HepG2 (cell line): ENCODE data around the gene NIT2. TPM values are rescaled to one million over a fixed set of nuclear protein-coding genes. Genes with fewer than 3 reads are reported as not detected.

Experiments
- AGO2 ChIP-seq: fragments of 200-400 bp; formaldehyde crosslinking; optimal IDR thresholded peaks from 2 replicates; pipeline ENCODE3; 2017; ENCODE audit warnings: mild to moderate bottlenecking, low read depth, low read length, moderate library complexity
- CEBPZ ChIP-seq: IDR thresholded peaks from 2 replicates; pipeline ENCODE4 v1.6.1; 2012; ENCODE audit warnings: low read length, improper control_type of control experiment
- DZIP1 ChIP-seq: sonication (generic); formaldehyde crosslinking; IDR thresholded peaks from 2 replicates; pipeline ENCODE4 v1.5.0; 2020; ENCODE audit warnings: mild to moderate bottlenecking, missing genetic modification reagents
- HINFP ChIP-seq: sonication (generic); formaldehyde crosslinking; IDR thresholded peaks from 2 replicates; pipeline ENCODE4 v1.4.0; 2020; ENCODE audit warnings: low read depth, mild to moderate bottlenecking, missing genetic modification reagents
- IKZF4 ChIP-seq: sonication (generic); formaldehyde crosslinking; IDR thresholded peaks from 2 replicates; pipeline ENCODE4 v1.5.1; 2020; ENCODE audit warnings: borderline replicate concordance, mild to moderate bottlenecking, low read depth, missing genetic modification reagents; ENCODE audit errors: not compliant biosample characterization
- KIAA2018 ChIP-seq: sonication (generic); formaldehyde crosslinking; IDR thresholded peaks from 2 replicates; pipeline ENCODE4 v1.5.0; 2020; ENCODE audit warnings: mild to moderate bottlenecking, missing genetic modification reagents, borderline replicate concordance
- KMT2A ChIP-seq: sonication (generic); formaldehyde crosslinking; IDR thresholded peaks from 2 replicates; pipeline ENCODE4 v1.4.0; 2020; ENCODE audit warnings: missing genetic modification reagents
- TBL1XR1 ChIP-seq: fragments of 150-350 bp; IDR thresholded peaks from 2 replicates; pipeline ENCODE4 v1.6.1; 2014; ENCODE audit warnings: borderline replicate concordance, low read length; ENCODE audit not compliant: partially characterized antibody
- TP53 ChIP-seq: sonication (generic); formaldehyde crosslinking; conservative IDR thresholded peaks from 2 replicates; pipeline ENCODE4 v1.4.0; 2020; ENCODE audit warnings: missing genetic modification reagents
- ZMYM4 ChIP-seq: sonication (generic); formaldehyde crosslinking; IDR thresholded peaks from 2 replicates; pipeline ENCODE4 v1.8.1; 2023; ENCODE audit warnings: mild to moderate bottlenecking, missing genetic modification reagents
- ZNF543 ChIP-seq: sonication (generic); formaldehyde crosslinking; IDR thresholded peaks from 2 replicates; pipeline ENCODE4 v1.4.0; 2020; ENCODE audit warnings: mild to moderate bottlenecking, missing genetic modification reagents
- ZNF749 ChIP-seq: sonication (generic); formaldehyde crosslinking; IDR thresholded peaks from 2 replicates; pipeline ENCODE4 v1.8.0; 2022; ENCODE audit warnings: mild to moderate bottlenecking, missing genetic modification reagents, moderate library complexity, borderline replicate concordance
- ZSCAN29 ChIP-seq: sonication (generic); formaldehyde crosslinking; conservative IDR thresholded peaks from 2 replicates; pipeline ENCODE4 v1.4.0; 2020; ENCODE audit warnings: mild to moderate bottlenecking, missing genetic modification reagents
- polyA plus RNA-seq, 8 experiments: library from polyadenylated mRNA; depleted of rRNA in 3 of 8; stranded (reverse) in 7 of 8; unstranded in 1 of 8; fragments of >200 nt; fragmentation: Illumina TruSeq in 4 of 8; extraction: Trizol in 4 of 8; gene quantifications; 2 replicates each; pipeline versions ENCODE4 v1.2.1 to v1.2.3, GENCODE V29; 2011 to 2016; ENCODE audit warnings: low read depth in 4 of 8, missing spikeins in 1 of 8, mixed read lengths in 1 of 8; ENCODE audit not compliant: insufficient read depth in 1 of 8
- total RNA-seq, 5 experiments: library from RNA; depleted of rRNA; stranded (reverse); fragments of >200 nt; fragmentation: Illumina TruSeq; extraction: Trizol; gene quantifications; 2 replicates each; pipeline ENCODE4 v1.2.3, GENCODE V29; 2016; ENCODE audit warnings: low read depth in 1 of 5

Gene NIT2
- total and polyA plus RNA-seq, 2 of the 13 experiments (the other 11 are each of a cell fraction or from before 2014, with no cell fraction given): 43.4 to 49.1 TPM

GRCh38 chr3:100386437-100387074, 52.0 kb downstream of the NIT2 start (continued):
- no peak for TF ChIP-seq HINFP
- no peak for TF ChIP-seq DZIP1 (CRISPR knock-in tag)
- no peak for TF ChIP-seq ZNF749
- TF ChIP-seq IKZF4 (CRISPR knock-in tag): no peak
- no peak for TF ChIP-seq ZMYM4 (CRISPR knock-in tag)
- no peak for TF ChIP-seq ZNF543 (CRISPR knock-in tag)
- no peak; the same call in 1 of the 2 replicates for TF ChIP-seq KMT2A (CRISPR knock-in tag)
- TF ChIP-seq KIAA2018 (CRISPR knock-in tag): no peak
- TF ChIP-seq ZSCAN29 (CRISPR knock-in tag): no peak
- no peak for TF ChIP-seq TBL1XR1
- TF ChIP-seq AGO2: no peak
- TF ChIP-seq TP53 (CRISPR knock-in tag): no peak
- TF ChIP-seq CEBPZ: no peak
